GM18861 (cell line): ENCODE measurements around the gene SFSWAP.
"Not testable (repeated sequence)": the region's sequence is repeated elsewhere in the genome, so short reads cannot be mapped to it uniquely, and the experiment has no call there.

Experiments
- ATAC-seq: cut with Tn5 transposase; IDR thresholded peaks from one replicate; pipeline ENCODE4 v1.9.1; 2021; ENCODE audit not compliant: unreplicated experiment

SFSWAP gene

GRCh38 chr12:131735153-131735456 is 24.2 kb downstream of the SFSWAP start:
- no peak for ATAC-seq

- no peak for ATAC-seq
These were observed 24.9 kb downstream of the SFSWAP start for GRCh38 chr12:131735476-131736445.

- ATAC-seq = no peak
These were observed 25.7 kb downstream of the SFSWAP start for GRCh38 chr12:131736446-131737149.

GRCh38 chr12:131737150-131737827 is 26.4 kb downstream of the SFSWAP start:
- ATAC-seq = no peak

GRCh38 chr12:131738196-131738595 is 27.3 kb downstream of the SFSWAP start:
- no peak for ATAC-seq

- no peak for ATAC-seq
These were observed 29.7 kb downstream of the SFSWAP start for GRCh38 chr12:131740626-131741025.

GRCh38 chr12:131742761-131743160 is 31.9 kb downstream of the SFSWAP start:
- ATAC-seq = not testable (repeated sequence)

GRCh38 chr12:131743410-131743809 is 32.5 kb downstream of the SFSWAP start:
- ATAC-seq = not testable (repeated sequence)

- ATAC-seq = not testable (repeated sequence)
These were observed 33.0 kb downstream of the SFSWAP start for GRCh38 chr12:131743880-131744279.

- ATAC-seq = not testable (repeated sequence)
These were observed 33.8 kb downstream of the SFSWAP start for GRCh38 chr12:131744675-131745074.

- ATAC-seq = no peak
These were observed 34.8 kb downstream of the SFSWAP start for GRCh38 chr12:131745706-131746105.

GRCh38 chr12:131747276-131748177 is 36.6 kb downstream of the SFSWAP start:
- ATAC-seq = no peak

GRCh38 chr12:131749618-131750315 is 38.9 kb downstream of the SFSWAP start:
- no peak for ATAC-seq

GRCh38 chr12:131751335-131751734 is 40.4 kb downstream of the SFSWAP start:
- ATAC-seq = no peak

- no peak for ATAC-seq
These were observed 41.6 kb downstream of the SFSWAP start for GRCh38 chr12:131752451-131752850.

GRCh38 chr12:131753005-131753404 is 42.1 kb downstream of the SFSWAP start:
- no peak for ATAC-seq

- no peak for ATAC-seq
These were observed 42.9 kb downstream of the SFSWAP start for GRCh38 chr12:131753757-131754156.

- ATAC-seq = no peak
These were observed 43.3 kb downstream of the SFSWAP start for GRCh38 chr12:131754184-131754583.

- ATAC-seq = peak; percentile 51
These were observed 44.6 kb downstream of the SFSWAP start for GRCh38 chr12:131755305-131756113.
